B cell (primary cell): ENCODE results near the gene CCDC85A.

Source experiments
- CTCF ChIP-seq: fragments of 200-600 bp; IDR thresholded peaks from one replicate; pipeline ENCODE4 v1.8.0; 2022; ENCODE audit warnings: antibody characterized with exemption, mild to moderate bottlenecking
- EZH2 ChIP-seq: IDR thresholded peaks from 2 replicates; pipeline ENCODE4 v1.6.1; 2012; ENCODE audit warnings: borderline replicate concordance, low read depth, mild to moderate bottlenecking, moderate library complexity, low read length; ENCODE audit not compliant: insufficient read depth, poor library complexity, severe bottlenecking

GRCh38 chr2:56197816-56198215, 14.0 kb downstream of the CCDC85A start:
- TF ChIP-seq CTCF (no peak), EZH2 (no peak)
